HG02981 (cell line): Measurements from ENCODE around the gene DCAF6.
"Not testable (repeated sequence)": the region's sequence is repeated elsewhere in the genome, so short reads cannot be mapped to it uniquely, and the experiment has no call there.

ENCODE experiments used
- ATAC-seq: cut with Tn5 transposase; IDR thresholded peaks from one replicate; pipeline ENCODE4 v1.9.1; 2021; ENCODE audit warnings: mild to moderate bottlenecking, moderate library complexity; ENCODE audit not compliant: unreplicated experiment

DCAF6 gene, protein sequence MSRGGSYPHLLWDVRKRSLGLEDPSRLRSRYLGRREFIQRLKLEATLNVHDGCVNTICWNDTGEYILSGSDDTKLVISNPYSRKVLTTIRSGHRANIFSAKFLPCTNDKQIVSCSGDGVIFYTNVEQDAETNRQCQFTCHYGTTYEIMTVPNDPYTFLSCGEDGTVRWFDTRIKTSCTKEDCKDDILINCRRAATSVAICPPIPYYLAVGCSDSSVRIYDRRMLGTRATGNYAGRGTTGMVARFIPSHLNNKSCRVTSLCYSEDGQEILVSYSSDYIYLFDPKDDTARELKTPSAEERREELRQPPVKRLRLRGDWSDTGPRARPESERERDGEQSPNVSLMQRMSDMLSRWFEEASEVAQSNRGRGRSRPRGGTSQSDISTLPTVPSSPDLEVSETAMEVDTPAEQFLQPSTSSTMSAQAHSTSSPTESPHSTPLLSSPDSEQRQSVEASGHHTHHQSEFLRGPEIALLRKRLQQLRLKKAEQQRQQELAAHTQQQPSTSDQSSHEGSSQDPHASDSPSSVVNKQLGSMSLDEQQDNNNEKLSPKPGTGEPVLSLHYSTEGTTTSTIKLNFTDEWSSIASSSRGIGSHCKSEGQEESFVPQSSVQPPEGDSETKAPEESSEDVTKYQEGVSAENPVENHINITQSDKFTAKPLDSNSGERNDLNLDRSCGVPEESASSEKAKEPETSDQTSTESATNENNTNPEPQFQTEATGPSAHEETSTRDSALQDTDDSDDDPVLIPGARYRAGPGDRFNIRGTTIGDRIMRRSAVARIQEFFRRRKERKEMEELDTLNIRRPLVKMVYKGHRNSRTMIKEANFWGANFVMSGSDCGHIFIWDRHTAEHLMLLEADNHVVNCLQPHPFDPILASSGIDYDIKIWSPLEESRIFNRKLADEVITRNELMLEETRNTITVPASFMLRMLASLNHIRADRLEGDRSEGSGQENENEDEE

DNA sequence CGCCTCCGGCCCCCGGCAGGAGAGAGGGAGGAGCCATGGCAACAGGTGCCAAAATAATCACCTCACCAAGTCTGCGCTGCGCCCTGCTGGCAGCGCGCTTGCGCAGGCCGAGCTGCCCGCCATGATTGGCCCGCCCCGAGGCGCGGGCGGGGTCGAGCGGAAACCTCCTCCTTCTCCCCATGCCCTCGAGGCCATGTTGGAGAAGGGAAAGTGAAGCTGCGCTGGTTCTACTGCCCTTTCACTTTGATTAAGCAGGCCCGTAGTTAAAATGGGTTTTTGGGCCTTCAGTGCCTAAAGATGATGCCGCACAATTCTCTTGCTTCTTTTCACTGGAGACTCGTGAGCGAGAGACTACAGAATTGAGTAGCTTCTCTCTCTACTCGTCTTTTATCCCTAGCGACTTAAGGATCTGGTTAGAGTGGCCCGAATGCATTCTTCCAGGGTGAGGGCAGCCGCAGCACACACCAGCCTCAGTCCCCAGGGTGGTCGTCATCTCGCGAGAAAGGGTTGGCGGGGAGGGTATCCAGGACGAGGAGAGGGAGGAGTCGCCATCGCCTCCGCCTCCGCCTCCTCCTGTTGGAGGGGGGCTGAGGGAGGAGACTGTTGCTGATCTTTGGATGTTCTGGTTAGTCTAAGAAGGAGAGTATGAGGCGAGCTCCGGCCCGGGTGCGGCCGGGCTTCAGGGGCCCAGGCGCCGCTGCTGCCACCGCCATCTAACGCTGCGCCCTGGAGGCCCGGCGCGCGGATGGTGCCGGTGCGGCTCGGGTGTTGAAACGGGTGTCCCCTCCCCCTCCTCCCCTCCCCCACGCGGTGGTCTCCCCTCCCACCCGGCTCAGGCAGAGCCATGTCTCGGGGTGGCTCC lies at the start of gene DCAF6:
DCAF6 (plus strand) TSS at position 616 of the 862 bp plus-strand sequence; CDS start at position 845, 229 bp downstream.
- peak; percentile 79 for ATAC-seq

GRCh38 chr1:167887187-167887586 lies 49.3 kb upstream of the DCAF6 start:
- not testable (repeated sequence) for ATAC-seq

GRCh38 chr1:167890400-167890799 lies 46.1 kb upstream of the DCAF6 start:
- no peak for ATAC-seq

GRCh38 chr1:167893798-167894197 lies 42.7 kb upstream of the DCAF6 start:
- ATAC-seq, result no peak

GRCh38 chr1:167898578-167899222 lies 37.8 kb upstream of the DCAF6 start:
- ATAC-seq, result no peak

DNA sequence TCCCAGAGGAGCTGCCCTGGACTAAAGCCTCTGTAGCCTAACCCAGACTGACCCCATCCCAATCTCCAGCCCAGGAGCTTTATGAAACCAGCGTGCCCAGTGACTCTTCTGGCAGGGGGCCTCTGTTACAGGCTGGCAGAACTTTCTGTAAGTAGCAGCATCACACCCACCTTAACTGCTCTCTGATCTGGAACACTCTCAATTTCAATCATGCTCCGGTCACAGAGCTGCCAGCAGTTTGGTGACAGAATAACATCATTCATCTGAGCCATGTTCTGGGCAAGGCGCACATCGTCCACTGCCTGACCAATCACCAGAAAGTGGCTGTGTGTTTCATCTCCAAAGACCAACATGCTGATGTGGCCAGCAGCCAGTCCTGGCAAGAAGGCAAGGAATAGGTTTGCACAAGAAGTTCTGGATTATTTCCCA lies 37.2 kb upstream of the DCAF6 start:
- peak; percentile 80 for ATAC-seq

DNA sequence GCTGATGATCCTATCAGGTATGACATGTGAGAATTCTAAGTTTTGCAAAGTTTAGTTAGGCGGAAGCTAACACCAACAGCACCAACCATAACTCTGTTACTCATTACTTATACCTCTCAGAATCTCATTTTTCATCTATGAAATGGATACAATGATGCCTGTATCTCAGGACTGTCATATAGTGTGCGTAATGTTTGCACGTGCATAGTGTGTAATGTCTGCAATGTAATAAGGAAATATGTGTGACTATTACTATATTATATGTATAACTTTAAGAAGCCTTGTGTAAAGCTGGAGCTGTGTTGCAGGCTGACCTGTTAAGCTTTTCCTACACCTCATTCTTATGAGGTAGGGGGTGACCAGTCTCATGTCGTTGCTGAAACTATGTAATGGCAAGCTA lies 35.6 kb upstream of the DCAF6 start:
- ATAC-seq, result no peak

- no peak for ATAC-seq
Observed at GRCh38 chr1:167904652-167905130, 31.8 kb upstream of the DCAF6 start.

DNA sequence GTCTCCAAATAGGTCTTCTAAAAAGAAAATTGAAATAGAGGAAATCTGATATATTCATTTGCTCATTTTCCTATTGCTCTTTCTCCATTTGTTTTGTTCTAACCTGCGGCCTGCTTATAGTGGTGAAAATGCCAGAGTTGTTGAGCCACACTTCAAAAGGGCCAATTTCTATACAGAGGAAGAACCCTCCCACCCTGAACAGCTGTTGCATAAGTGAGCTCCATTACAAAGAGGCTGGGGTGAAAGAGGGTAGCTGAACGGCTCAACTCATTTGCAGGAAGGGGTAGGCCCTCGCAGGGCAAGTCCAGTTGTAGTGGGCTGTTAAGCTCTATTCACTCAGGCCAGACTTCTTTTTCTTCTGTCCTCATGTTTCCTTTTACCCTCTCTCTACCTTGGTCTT lies 31.3 kb upstream of the DCAF6 start:
- no peak for ATAC-seq

GRCh38 chr1:167905671-167906070 lies 30.8 kb upstream of the DCAF6 start:
- ATAC-seq, result no peak

DNA sequence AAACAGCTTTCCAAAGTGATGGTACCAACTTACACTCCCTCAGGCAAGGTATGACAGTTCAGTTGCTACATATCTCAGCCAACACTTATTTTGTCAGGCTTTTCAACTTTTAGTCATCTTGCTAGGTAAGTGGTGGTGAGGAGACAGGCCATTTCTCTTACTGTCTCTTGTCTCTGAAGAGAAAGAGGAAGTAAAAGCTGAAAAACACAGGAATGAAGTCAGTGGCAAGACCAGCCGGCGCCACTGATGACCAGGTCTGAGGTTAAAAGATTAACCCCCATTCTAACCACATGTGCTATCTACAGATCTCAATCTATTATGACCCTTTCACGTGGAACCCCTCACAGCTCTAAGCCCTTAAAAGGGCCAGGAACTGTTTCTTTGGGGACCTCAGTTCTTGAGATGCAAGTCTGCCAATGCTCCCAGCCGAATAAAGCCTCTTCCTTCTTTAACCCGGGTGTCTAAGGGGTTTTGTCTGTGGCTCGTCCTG lies 26.7 kb upstream of the DCAF6 start:
- peak; percentile 68 for ATAC-seq

GRCh38 chr1:167910530-167910929 lies 26.0 kb upstream of the DCAF6 start:
- no peak for ATAC-seq

DNA sequence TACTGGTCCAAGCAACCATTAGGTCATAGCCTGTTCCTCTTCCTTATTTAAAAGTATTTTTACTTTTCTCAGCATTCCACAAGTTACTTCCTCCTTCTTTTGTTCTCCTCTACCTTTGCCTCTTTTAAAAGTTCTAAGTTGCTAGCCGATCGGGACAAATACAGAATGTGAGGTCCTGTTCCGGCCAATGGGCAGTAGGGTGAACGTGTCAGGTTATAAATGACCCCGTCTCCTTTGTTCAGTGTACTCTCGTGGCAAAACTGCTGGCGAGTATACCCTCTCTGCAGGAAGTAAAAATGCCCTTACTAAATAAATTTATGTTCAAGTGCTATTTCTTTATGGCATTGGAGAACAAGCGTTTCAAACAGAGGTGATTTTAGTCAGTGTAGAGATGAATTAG lies 25.1 kb upstream of the DCAF6 start:
- no peak for ATAC-seq

GRCh38 chr1:167912294-167912693 lies 24.2 kb upstream of the DCAF6 start:
- no peak for ATAC-seq

GRCh38 chr1:167913895-167914496 lies 22.5 kb upstream of the DCAF6 start, which contains the start of gene ADCY10:
TSS of gene ADCY10 (minus strand) at chr1:167914134. CDS start at chr1:167905140, 8,994 bp downstream.
- ATAC-seq, result no peak

DNA sequence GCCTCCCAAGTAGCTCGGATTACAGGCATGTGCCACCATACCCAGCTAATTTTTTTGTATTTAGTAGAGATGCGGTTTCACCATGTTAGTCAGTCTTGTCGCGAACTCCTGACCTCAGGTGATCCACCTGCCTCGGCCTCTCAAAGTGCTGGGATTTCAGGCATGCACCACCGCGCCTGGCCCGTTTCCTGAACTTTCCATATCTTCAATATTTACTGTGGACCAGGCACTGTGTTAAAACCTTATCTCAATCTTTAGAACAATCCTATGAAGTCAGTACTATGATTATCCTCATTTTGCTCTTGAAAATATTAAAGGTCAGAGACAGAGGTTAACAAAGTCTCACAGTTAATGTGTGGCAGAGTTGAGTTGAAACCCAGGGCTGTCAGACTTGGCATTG lies 20.9 kb upstream of the DCAF6 start:
- ATAC-seq, result no peak

GRCh38 chr1:167916766-167917511 lies 19.5 kb upstream of the DCAF6 start:
- no peak for ATAC-seq

GRCh38 chr1:167922023-167922422 lies 14.5 kb upstream of the DCAF6 start:
- no peak for ATAC-seq

- no peak for ATAC-seq
Observed at GRCh38 chr1:167922611-167923074, 13.8 kb upstream of the DCAF6 start.
